ENCODE data around the gene ATG4D.

ATG4D gene

DNA sequence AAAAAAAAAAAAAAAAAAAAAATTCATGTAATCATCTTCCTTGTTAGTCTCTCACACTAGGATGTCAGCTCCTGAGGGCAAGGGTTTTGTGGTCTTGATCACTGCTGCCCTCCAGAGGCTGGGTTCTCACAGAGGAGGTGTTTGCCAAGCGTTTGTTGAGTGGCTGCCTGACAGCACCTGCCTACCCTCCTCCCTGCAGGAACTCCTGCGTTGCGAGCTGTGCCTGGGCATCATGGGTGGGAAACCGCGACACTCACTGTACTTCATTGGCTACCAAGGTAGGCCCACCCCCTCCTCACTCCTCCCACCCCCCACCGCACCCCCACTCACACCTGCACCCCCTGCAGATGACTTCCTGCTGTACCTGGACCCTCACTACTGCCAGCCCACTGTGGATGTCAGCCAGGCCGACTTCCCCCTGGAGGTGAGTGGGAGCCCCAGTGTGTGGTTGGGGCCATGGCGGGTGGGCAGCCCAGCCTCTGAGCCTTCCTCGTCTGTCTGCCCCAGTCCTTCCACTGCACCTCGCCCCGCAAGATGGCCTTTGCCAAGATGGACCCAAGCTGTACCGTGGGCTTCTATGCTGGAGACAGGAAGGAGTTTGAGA, 8.1 kb downstream of the ATG4D start:
- H3K27ac ChIP-seq: no peak overlapping the region
- H3K4me3 ChIP-seq: no peak overlapping the region
- TF ChIP-seq, protein P1, sequence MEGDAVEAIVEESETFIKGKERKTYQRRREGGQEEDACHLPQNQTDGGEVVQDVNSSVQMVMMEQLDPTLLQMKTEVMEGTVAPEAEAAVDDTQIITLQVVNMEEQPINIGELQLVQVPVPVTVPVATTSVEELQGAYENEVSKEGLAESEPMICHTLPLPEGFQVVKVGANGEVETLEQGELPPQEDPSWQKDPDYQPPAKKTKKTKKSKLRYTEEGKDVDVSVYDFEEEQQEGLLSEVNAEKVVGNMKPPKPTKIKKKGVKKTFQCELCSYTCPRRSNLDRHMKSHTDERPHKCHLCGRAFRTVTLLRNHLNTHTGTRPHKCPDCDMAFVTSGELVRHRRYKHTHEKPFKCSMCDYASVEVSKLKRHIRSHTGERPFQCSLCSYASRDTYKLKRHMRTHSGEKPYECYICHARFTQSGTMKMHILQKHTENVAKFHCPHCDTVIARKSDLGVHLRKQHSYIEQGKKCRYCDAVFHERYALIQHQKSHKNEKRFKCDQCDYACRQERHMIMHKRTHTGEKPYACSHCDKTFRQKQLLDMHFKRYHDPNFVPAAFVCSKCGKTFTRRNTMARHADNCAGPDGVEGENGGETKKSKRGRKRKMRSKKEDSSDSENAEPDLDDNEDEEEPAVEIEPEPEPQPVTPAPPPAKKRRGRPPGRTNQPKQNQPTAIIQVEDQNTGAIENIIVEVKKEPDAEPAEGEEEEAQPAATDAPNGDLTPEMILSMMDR (IDR thresholded peaks at IDR 0.05): no peak
- DNase-seq: no peak
- intact Hi-C loops (cut with DNase I; ENCODE audit: low total_unique reads): no loop called here
- no peaks in the 10 kb centered on the region for H3K9me3 ChIP-seq
- H3K4me1 ChIP-seq: no peaks in the 10 kb centered on the region
- no peaks in the 10 kb centered on the region for H3K27me3 ChIP-seq
- peaks cover 53 to 98% (median 87%) of the 10 kb centered on the region in 3 donors for H3K36me3 ChIP-seq

DNA sequence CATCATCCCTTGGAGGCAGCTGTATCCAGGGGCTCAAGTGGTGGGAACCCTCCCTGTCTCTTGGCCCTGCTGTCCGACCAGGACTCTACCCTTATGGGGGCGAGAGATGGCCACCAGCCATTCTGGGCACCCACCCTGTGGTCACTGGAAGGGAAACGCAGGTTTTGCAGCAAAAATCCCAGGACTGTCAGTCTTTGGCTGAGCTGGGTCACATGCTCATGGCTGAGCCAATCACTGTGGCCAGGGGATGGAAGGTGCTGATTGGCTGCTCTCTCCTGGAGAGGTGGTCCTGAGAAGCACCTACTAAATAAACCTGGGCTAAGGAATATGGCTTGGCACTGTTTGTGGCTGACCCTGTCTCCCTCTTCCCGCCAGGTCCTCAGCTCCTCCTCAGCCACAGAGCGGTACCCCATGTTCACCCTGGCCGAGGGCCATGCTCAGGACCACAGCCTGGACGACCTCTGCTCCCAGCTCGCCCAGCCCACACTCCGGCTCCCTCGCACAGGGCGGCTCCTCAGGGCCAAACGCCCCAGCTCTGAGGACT, 8.9 kb downstream of the ATG4D start:
- intact Hi-C loops (cut with DNase I; ENCODE audit: low total_unique reads): no loop called here
- no peaks in the 10 kb centered on the region for H3K27me3 ChIP-seq
- no peak overlapping the region for H3K4me3 ChIP-seq
- no peaks in the 10 kb centered on the region for H3K4me1 ChIP-seq
- TF ChIP-seq, protein P1 (IDR thresholded peaks at IDR 0.05): no peak
- H3K36me3 ChIP-seq: peaks cover 53 to 98% (median 91%) of the 10 kb centered on the region in 3 donors
- no peak overlapping the region for H3K27ac ChIP-seq
- DNase-seq: no peak
- no peaks in the 10 kb centered on the region for H3K9me3 ChIP-seq

DNA sequence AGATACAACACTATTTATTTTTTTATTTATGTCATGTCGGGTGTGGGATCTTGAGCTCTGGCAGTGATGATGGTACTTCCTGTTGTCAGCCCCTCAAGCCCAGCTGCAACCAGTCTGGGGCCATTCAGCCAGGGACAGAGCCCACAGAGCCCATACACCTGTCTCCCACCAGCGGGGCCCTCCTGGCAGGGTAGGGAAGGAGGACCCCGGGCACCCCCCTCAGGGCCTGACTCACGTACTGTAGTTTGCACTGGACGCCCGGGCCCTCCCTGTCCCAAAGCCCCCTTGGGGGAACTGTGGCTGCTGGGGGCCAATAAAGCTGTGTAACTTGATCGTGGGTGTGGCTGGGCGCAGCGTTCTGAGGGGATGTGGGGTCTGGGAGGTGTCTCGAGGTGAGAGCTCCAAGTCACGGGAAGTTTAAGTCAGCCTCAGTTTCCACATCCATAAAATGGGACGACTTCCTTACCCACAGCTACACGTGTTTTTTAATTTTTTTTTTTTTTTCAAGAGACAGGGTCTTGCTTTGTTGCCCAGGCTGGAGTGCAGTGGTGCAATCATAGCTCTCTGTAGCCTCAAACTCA, 9.5 kb downstream of the ATG4D start:
- Histone ChIP-seq H3K4me1 (no peaks in the 10 kb centered on the region), H3K36me3 (peaks cover 53 to 98% (median 96%) of the 10 kb centered on the region in 3 donors), H3K27me3 (no peaks in the 10 kb centered on the region), H3K27ac (no peak overlapping the region), H3K4me3 (no peak overlapping the region), H3K9me3 (no peaks in the 10 kb centered on the region)
- DNase-seq: no peak
- TF ChIP-seq, protein P1 (IDR thresholded peaks at IDR 0.05): no peak
- intact Hi-C loops (cut with DNase I; ENCODE audit: low total_unique reads): no loop called here

DNA sequence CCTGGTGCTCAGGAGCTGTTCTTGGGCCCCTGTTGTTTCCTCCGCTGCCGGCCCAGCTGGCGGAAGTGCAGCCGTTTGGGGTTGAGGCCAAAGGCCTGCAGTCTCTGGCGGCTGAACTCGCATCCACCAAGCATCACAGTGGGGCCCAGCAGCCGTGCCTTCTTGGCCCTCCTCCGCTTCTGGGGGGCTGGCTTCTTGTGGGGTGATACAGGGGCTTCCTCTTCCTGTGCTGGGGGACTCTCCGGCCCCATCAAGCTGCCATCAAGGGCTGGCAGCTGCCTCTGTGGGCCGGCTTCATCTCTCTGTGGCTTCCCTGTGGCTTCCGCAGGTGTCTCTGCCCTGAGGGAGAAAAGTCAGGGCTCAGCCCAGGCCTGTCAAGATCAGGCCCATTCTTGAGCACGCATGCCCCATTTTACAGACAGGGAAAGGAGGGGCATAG, 10.3 kb downstream of the ATG4D start:
- Histone ChIP-seq H3K27ac (no peak overlapping the region), H3K4me3 (no peak overlapping the region), H3K27me3 (no peaks in the 10 kb centered on the region), H3K9me3 (no peaks in the 10 kb centered on the region), H3K36me3 (peaks cover 50 to 98% (median 95%) of the 10 kb centered on the region in 3 donors), H3K4me1 (no peaks in the 10 kb centered on the region)
- DNase-seq: no peak
- TF ChIP-seq, protein P1 (IDR thresholded peaks at IDR 0.05): no peak
- intact Hi-C loops (cut with DNase I; ENCODE audit: low total_unique reads): no loop called here

DNA sequence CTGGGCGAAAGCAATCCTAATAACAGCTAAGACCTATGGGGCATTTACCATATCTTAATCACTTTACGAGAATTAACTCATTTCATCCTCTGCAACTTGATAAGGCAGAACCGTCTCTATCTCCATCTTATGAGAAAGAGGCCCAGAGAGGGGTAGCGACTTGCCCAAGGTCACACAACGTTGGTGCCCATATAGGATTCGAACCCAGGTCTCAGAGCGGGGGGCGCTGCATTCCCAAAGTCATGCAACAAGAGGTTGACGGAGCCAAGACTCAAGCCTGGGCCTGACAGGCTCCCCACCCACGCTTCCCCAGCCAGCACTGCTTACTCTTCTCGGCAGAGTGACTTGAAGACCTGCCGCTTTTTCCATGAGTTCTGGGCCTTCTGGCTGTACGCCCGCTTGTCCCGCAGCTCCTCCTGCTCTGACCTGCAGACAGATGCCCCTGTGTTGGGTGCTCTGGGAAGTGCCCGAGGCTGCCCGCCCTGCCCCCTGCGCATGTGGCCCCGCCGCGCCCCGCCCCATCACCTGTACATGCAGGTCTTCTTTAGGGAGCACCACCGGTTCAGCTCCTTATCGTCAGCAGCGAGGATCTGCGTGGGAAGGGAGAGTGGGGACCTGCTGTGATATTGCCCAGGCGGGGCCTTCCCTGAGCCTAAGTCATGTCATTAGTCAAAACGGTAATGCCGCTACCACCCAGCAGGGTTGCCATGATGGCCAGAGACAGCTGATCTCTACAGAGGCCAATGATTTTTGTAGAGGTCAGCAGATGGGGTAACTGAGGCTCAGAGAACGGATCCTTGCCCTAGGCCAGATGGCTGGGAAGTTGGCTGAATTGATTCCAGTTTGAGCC, 11.3 kb downstream of the ATG4D start:
- no peaks in the 10 kb centered on the region for H3K27me3 ChIP-seq
- DNase-seq: no peak
- no peak overlapping the region for H3K4me3 ChIP-seq
- H3K27ac ChIP-seq: no peak overlapping the region
- TF ChIP-seq, protein P1 (IDR thresholded peaks at IDR 0.05): no peak
- no peaks in the 10 kb centered on the region for H3K4me1 ChIP-seq
- intact Hi-C loops (cut with DNase I; ENCODE audit: low total_unique reads): no loop called here
- H3K36me3 ChIP-seq: peaks cover 49 to 98% (median 95%) of the 10 kb centered on the region in 3 donors
- no peaks in the 10 kb centered on the region for H3K9me3 ChIP-seq
